GM13977 (cell line): ENCODE measurements around the gene GFOD2.

ENCODE experiments used
- DNase-seq: peaks from one replicate; pipeline ENCODE4 v3.0.0; 2012; ENCODE audit warnings: low spot score
- CTCF ChIP-seq: IDR thresholded peaks from 2 replicates; pipeline ENCODE4 v1.5.1; 2012; ENCODE audit warnings: mild to moderate bottlenecking, control low read depth; ENCODE audit not compliant: insufficient read depth; ENCODE audit errors: extremely low read depth, missing control alignments
- in situ Hi-C: fragments of 300-500 bp; cut with MboI; formaldehyde crosslinking; loops from one replicate; pipeline ENCODE4 v1.12.0; 2022; ENCODE audit warnings: low sequenced_read_pairs, low pct_unique_long_range_greater_than_20kb, mixed read lengths, inconsistent platforms; ENCODE audit not compliant: unreplicated experiment

GFOD2 gene

GRCh38 chr16:67668495-67669157 is 50.5 kb downstream of the GFOD2 start:
- TF ChIP-seq CTCF = peak; percentile 35
- in situ Hi-C loops = no loop called here
- peak; percentile 42 for DNase-seq

GRCh38 chr16:67667817-67668494 is 51.2 kb downstream of the GFOD2 start:
- peak; percentile 93 for DNase-seq
- TF ChIP-seq CTCF = peak; percentile 88
- in situ Hi-C loops = no loop called here

DNA sequence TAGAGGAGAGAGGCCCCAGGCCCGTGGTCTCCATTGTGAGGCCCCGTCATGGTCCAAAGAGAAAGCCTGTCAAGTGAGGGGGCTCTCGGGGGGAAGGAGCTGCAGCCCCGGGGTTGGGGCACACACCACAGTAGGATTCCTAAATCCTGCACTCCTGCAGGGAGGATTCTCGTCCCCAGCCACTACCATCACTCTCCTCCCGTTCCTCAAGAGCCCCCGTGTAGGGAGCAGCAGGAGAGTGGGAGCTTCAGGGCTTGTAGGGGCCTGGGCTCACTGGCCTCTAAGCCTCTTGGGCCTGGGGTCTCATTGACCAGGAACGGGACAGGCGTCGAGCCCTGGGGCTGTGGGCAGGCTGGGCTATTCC is 51.7 kb downstream of the GFOD2 start:
- in situ Hi-C loops = no loop called here

GRCh38 chr16:67666559-67667452 is 52.3 kb downstream of the GFOD2 start, which contains the start of the genes C16orf86 and ENKD1:
C16orf86 (plus strand) TSS chr16:67666814; CDS start chr16:67666971, 157 bp downstream.
ENKD1 (minus strand) TSS chr16:67666750; CDS start chr16:67666442, 308 bp downstream.
- in situ Hi-C loops = no loop called here
- DNase-seq = peak; percentile 97
- TF ChIP-seq CTCF = no peak

More for the DNA sequence above, 51.7 kb downstream of the GFOD2 start:
- peak; percentile 28 for DNase-seq
- no peak for TF ChIP-seq CTCF

DNA sequence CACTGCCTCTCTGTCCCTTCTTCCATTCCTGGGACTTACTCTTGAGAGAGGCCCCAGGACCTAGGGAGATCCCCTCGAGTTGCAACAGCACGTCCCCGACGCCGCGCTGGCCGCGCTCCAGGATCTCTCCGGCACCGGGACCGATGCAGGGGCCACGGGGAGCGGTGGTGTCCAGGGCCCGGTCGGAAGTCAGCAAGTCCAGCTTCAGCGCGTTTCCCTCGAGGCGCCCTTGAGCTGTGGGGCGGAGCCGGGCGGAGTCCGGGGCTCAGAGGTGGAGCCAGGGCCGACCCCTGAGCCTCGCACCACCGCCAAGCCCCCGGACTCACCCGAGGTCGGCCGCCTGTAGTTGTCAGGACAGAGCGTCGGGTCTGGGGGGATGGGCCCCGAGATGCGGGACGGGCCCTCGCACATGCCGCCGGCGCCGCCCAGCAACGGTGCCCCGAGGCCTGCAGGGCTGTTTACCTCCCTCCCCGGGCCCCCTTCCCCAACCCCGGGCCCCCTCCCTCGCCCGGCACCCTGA is 53.0 kb downstream of the GFOD2 start:
- no peak for TF ChIP-seq CTCF
- DNase-seq = no peak
- in situ Hi-C loops = no loop called here

DNA sequence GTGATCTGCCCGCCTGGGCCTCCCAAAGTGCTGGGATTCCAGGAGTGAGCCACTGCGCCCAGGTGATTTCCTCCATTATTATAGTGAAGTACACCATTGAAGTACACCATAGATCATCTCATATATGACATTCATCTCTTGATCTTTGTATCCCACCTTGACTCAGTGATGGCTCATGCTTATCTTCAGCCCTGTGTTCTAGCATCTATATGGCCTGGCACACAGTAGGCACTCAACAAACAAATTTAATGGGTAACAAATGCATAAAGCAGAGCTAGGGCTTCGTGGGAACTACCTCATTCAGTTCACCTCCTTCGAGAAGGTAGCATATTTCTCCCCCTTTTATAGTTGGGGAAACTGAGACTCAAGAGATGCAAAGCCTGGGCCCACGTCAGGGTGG is 53.5 kb downstream of the GFOD2 start:
- in situ Hi-C loops = no loop called here
- no peak for DNase-seq
- TF ChIP-seq CTCF = no peak
